Stimulated activated CD4-positive, alpha-beta T cell treated with anti-CD3 and anti-CD28 coated beads, Interleukin-12 subunit alpha, Interleukin-12 subunit beta, amount 100 ng/mL, for 4 hours (primary cell): ENCODE results near the gene SNRNP27.
"Not testable (repeated sequence)": the region's sequence is repeated elsewhere in the genome, so short reads cannot be mapped to it uniquely, and the experiment has no call there.

ENCODE experiments used
- DNase-seq: peaks from one replicate; pipeline ENCODE4 v3.0.0-alpha.2; 2020

SNRNP27 gene

GRCh38 chr2:69893684-69894551 is at the start of gene SNRNP27:
TSS of gene SNRNP27 (plus strand) at chr2:69893956. CDS start at chr2:69893985, 29 bp downstream.
- DNase-seq = peak; percentile 77

GRCh38 chr2:69843993-69844392 is 49.8 kb upstream of the SNRNP27 start:
- no peak for DNase-seq

- no peak for DNase-seq
These were observed 49.2 kb upstream of the SNRNP27 start for GRCh38 chr2:69844560-69844959.

- DNase-seq = no peak
These were observed 47.3 kb upstream of the SNRNP27 start for GRCh38 chr2:69846182-69847067.

GRCh38 chr2:69847068-69847828 is 46.5 kb upstream of the SNRNP27 start:
- no peak for DNase-seq

- no peak for DNase-seq
These were observed 45.5 kb upstream of the SNRNP27 start for GRCh38 chr2:69848186-69848790.

GRCh38 chr2:69858261-69858660 is 35.5 kb upstream of the SNRNP27 start:
- DNase-seq = no peak

GRCh38 chr2:69863298-69863697 is 30.5 kb upstream of the SNRNP27 start:
- DNase-seq = no peak

- no peak for DNase-seq
These were observed 5.3 kb upstream of the SNRNP27 start for GRCh38 chr2:69888451-69888850.

GRCh38 chr2:69889302-69889701 is 4.5 kb upstream of the SNRNP27 start:
- DNase-seq = no peak

GRCh38 chr2:69890881-69891280 is 2.9 kb upstream of the SNRNP27 start:
- DNase-seq = no peak

- DNase-seq = not testable (repeated sequence)
These were observed 825 bp upstream of the SNRNP27 start for GRCh38 chr2:69892838-69893424.

GRCh38 chr2:69894737-69895136 is 981 bp downstream of the SNRNP27 start:
- not testable (repeated sequence) for DNase-seq

GRCh38 chr2:69902213-69902922 is 8.6 kb downstream of the SNRNP27 start:
- DNase-seq = no peak

- DNase-seq = no peak
These were observed 13.5 kb downstream of the SNRNP27 start for GRCh38 chr2:69907216-69907615.

- no peak for DNase-seq
These were observed 18.3 kb downstream of the SNRNP27 start for GRCh38 chr2:69911985-69912563.

GRCh38 chr2:69914164-69914949 is 20.6 kb downstream of the SNRNP27 start:
- no peak for DNase-seq

- peak; percentile 99 for DNase-seq
These were observed 21.5 kb downstream of the SNRNP27 start, which contains the start of gene MXD1 for GRCh38 chr2:69914950-69915945. TSS of gene MXD1 (plus strand) at chr2:69915109. CDS start at chr2:69915331, 222 bp downstream.

GRCh38 chr2:69916106-69916505 is 22.4 kb downstream of the SNRNP27 start:
- no peak for DNase-seq
